Loucy (cell line): ENCODE results near the gene NEK6.

ENCODE experiments used
- H2AFZ ChIP-seq: fragments of 200-600 bp; sonication (generic); 2 replicates; pipeline ENCODE4 v1.6.0; 2016; ENCODE audit warnings: antibody characterized with exemption, mild to moderate bottlenecking, low read length, moderate library complexity
- H3F3A ChIP-seq: fragments of 200-600 bp; 2 replicates; pipeline ENCODE4 v1.6.0; 2016; ENCODE audit warnings: antibody characterized with exemption, low read depth, mild to moderate bottlenecking
- H3K27me3 ChIP-seq: fragments of 200-600 bp; sonication (generic); 2 replicates; pipeline ENCODE4 v1.6.1; 2014; ENCODE audit warnings: low read length, mild to moderate bottlenecking; ENCODE audit not compliant: insufficient read depth, poor library complexity, severe bottlenecking
- H3K36me3 ChIP-seq: fragments of 200-600 bp; sonication (generic); 2 replicates; pipeline ENCODE4 v1.6.1; 2016; ENCODE audit warnings: low read length; ENCODE audit not compliant: insufficient read depth
- H3K4me1 ChIP-seq: fragments of 200-600 bp; sonication (generic); 2 replicates; pipeline ENCODE4 v1.5.1; 2014; ENCODE audit warnings: low read length, mild to moderate bottlenecking; ENCODE audit not compliant: insufficient read depth, poor library complexity, severe bottlenecking
- H3K4me2 ChIP-seq: fragments of 200-600 bp; sonication (generic); 2 replicates; pipeline ENCODE4 v1.6.0; 2014; ENCODE audit warnings: antibody characterized with exemption, low read length, low read depth, mild to moderate bottlenecking; ENCODE audit not compliant: poor library complexity, severe bottlenecking
- H3K4me3 ChIP-seq: fragments of 200-600 bp; sonication (generic); 2 replicates; pipeline ENCODE4 v1.5.1; 2014; ENCODE audit warnings: low read length, mild to moderate bottlenecking, mixed read lengths; ENCODE audit not compliant: poor library complexity, severe bottlenecking
- H3K79me2 ChIP-seq: fragments of 200-600 bp; sonication (generic); 2 replicates; pipeline ENCODE4 v1.6.1; 2014; ENCODE audit warnings: low read length; ENCODE audit not compliant: insufficient read depth
- H3K9ac ChIP-seq: fragments of 200-600 bp; sonication (generic); 2 replicates; pipeline ENCODE4 v1.6.0; 2014; ENCODE audit warnings: mild to moderate bottlenecking, low read depth, low read length, moderate library complexity; ENCODE audit not compliant: poor library complexity, severe bottlenecking
- H3K9me2 ChIP-seq: fragments of 200-600 bp; sonication (generic); replicated peaks from 2 replicates; pipeline ENCODE4 v1.6.1; 2016; ENCODE audit warnings: low read depth, low read length, mixed read lengths
- H3K9me3 ChIP-seq: fragments of 200-600 bp; sonication (generic); 2 replicates; pipeline ENCODE4 v1.6.1; 2014; ENCODE audit warnings: mild to moderate bottlenecking, antibody characterized with exemption, low read length, low read depth; ENCODE audit not compliant: insufficient read depth
- H4K20me1 ChIP-seq: fragments of 200-600 bp; sonication (generic); 2 replicates; pipeline ENCODE4 v1.6.0; 2014; ENCODE audit warnings: antibody characterized with exemption, low read length, mild to moderate bottlenecking; ENCODE audit not compliant: insufficient read depth, poor library complexity, severe bottlenecking
- EZH2phosphoT487 ChIP-seq: fragments of 200-600 bp; IDR thresholded peaks from 2 replicates; pipeline ENCODE4 v1.6.1; 2018; ENCODE audit warnings: antibody characterized with exemption, mild to moderate bottlenecking, moderate library complexity, borderline replicate concordance
- TF ChIP-seq, protein P1 (sequence below): fragments of 200-600 bp; sonication (generic); conservative IDR thresholded peaks from 2 replicates; pipeline ENCODE4 v1.5.1; 2014; ENCODE audit warnings: mild to moderate bottlenecking, antibody characterized with exemption, low read length

The NEK6 gene

DNA sequence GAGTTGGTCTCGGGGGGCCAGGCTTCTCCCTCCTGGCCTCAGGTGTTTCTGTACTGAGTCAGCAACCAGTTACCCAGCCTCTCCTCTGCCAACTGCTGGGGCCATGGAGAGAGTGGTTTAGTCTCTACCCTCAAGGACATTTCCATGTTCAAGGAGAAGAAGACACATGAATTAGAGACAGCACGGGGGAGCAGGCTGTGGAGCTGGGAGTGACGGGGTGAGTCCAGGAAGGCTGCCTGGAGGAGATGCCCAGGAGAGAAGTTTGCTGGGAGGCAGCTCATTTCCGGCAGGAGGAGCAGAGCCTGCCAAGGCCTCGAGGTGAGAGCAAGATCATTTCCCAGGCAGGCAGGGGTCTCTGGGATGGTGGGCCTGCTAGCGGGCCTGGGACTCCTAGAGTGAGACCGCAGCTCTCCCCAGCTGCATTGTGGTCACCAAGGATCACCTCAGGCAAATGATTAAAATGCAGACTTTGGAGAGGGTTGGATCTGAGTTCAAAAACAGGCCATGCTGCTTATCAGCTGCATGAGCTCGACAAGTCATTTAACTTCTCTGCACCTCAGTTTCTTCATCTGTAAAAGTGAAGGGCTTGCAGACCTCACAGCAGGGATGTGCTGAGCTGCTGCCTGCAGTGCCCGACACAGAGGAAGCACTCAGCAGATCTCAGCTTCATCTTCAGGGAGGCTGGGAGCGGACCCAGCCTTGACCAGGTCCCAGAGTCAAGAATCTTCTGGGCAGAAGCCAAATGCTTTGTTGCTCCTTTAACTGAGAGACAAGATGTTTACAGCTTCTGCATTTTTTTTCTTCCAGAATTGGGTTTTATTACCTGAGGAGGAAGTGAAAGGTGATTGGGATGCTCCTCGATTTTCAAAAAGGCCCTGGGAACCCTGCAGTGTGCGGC lies 35.2 kb downstream of the NEK6 start:
- no peaks in the 10 kb centered on the region for H3K36me3 ChIP-seq
- no peaks in the 10 kb centered on the region for H3K27me3 ChIP-seq
- H3K9me3 ChIP-seq, result no peaks in the 10 kb centered on the region
- H3K79me2 ChIP-seq, result no peaks in the 10 kb centered on the region
- TF ChIP-seq, protein P1, sequence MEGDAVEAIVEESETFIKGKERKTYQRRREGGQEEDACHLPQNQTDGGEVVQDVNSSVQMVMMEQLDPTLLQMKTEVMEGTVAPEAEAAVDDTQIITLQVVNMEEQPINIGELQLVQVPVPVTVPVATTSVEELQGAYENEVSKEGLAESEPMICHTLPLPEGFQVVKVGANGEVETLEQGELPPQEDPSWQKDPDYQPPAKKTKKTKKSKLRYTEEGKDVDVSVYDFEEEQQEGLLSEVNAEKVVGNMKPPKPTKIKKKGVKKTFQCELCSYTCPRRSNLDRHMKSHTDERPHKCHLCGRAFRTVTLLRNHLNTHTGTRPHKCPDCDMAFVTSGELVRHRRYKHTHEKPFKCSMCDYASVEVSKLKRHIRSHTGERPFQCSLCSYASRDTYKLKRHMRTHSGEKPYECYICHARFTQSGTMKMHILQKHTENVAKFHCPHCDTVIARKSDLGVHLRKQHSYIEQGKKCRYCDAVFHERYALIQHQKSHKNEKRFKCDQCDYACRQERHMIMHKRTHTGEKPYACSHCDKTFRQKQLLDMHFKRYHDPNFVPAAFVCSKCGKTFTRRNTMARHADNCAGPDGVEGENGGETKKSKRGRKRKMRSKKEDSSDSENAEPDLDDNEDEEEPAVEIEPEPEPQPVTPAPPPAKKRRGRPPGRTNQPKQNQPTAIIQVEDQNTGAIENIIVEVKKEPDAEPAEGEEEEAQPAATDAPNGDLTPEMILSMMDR, result no peak
- TF ChIP-seq EZH2phosphoT487, result no peak
- no peaks in the 10 kb centered on the region for H3F3A ChIP-seq
- no peak overlapping the region for H3K4me2 ChIP-seq
- H3K4me1 ChIP-seq, result peaks cover 36% of the 10 kb centered on the region
- no peaks in the 10 kb centered on the region for H3K9me2 ChIP-seq
- no peak overlapping the region for H2AFZ ChIP-seq
- no peak overlapping the region for H3K9ac ChIP-seq
- H4K20me1 ChIP-seq, result no peaks in the 10 kb centered on the region
- H3K4me3 ChIP-seq, result no peak overlapping the region

DNA sequence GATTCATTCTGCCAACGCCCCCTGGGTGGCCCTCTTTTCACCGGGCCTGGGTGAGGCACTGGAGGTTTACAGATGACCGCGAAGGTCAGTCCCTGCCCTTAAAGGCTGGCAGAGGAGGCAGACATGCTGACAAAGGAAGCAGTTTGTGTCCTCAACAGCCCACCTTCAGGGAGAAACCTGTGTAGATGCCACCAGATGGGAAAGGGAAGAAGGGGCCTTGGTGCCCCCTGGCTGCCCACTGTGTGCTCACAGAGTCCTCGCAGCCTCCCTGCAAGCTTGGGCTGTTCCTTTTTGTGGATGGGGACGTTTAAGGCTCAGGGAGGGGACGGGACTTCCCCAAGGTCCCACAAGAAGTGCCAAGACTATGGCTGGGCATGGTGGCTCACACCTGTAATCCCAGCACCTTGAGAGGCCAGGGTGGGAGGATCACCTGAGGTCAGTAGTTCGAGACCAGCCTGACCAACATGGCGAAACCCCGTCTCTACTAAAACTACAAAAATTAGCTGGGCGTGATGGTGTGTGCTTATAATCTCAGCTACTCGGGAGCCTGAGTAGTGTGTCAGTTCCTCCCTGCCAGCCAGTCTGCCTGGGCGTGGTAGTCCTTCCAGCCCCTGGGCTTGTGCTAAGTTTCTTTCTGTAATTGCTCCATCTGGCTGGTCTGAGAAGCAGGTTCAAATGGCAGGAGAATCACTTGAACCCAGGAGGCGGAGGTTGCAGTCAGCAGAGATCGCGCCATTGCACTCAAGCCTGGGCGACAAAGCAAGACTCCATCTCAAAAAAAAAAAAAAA lies 36.2 kb downstream of the NEK6 start:
- H3K9me3 ChIP-seq, result no peaks in the 10 kb centered on the region
- H3K27me3 ChIP-seq, result no peaks in the 10 kb centered on the region
- H3K79me2 ChIP-seq, result no peaks in the 10 kb centered on the region
- H3K4me2 ChIP-seq, result no peak overlapping the region
- H3K4me1 ChIP-seq, result peaks cover 36% of the 10 kb centered on the region
- H4K20me1 ChIP-seq, result no peaks in the 10 kb centered on the region
- H3F3A ChIP-seq, result no peaks in the 10 kb centered on the region
- no peak overlapping the region for H2AFZ ChIP-seq
- no peak for TF ChIP-seq EZH2phosphoT487
- TF ChIP-seq, protein P1, result peak; percentile 54
- no peak overlapping the region for H3K4me3 ChIP-seq
- no peaks in the 10 kb centered on the region for H3K36me3 ChIP-seq
- no peaks in the 10 kb centered on the region for H3K9me2 ChIP-seq
- peak overlapping the region; percentile 60 for H3K9ac ChIP-seq

DNA sequence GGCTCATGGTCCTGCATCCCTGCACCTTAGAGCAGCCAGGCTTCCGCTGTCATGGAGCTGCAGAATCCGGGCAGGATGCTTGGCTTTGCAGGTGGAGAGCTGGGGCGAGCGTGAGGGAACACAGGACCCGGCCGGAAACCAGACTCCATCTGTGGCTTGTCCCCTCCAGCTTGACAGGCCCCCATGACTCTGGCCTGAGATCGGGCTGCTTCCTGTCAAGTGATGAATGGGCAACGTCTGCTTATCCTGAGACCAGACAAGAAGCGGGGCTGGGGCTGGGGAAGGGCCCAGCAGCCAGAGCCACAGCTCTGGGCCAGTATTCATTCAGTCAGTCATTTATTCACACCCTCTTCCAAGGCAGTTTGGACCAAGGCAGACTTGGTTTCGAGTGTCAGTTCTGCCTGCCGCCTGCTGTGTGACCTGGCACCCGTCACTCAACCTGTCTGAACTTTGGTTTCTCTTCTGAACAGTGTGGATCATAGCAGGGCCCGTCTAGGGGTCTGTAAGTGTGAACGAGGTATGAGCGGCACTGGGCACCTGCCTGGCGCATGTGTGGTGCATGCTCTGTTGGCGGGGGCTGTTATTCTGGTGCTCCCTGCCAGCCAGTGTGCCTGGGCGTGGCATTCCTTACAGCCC lies 37.5 kb downstream of the NEK6 start:
- H3K9ac ChIP-seq, result peak overlapping the region; percentile 65
- no peak overlapping the region for H2AFZ ChIP-seq
- no peaks in the 10 kb centered on the region for H3F3A ChIP-seq
- peak overlapping the region; percentile 34 for H3K4me2 ChIP-seq
- no peaks in the 10 kb centered on the region for H3K9me2 ChIP-seq
- H3K27me3 ChIP-seq, result no peaks in the 10 kb centered on the region
- peaks cover 48% of the 10 kb centered on the region for H3K4me1 ChIP-seq
- no peak overlapping the region for H3K4me3 ChIP-seq
- TF ChIP-seq EZH2phosphoT487, result no peak
- TF ChIP-seq, protein P1, result no peak
- H3K79me2 ChIP-seq, result no peaks in the 10 kb centered on the region
- H4K20me1 ChIP-seq, result no peaks in the 10 kb centered on the region
- no peaks in the 10 kb centered on the region for H3K9me3 ChIP-seq
- H3K36me3 ChIP-seq, result no peaks in the 10 kb centered on the region
